ENCODE measurements around the gene CHST6.
"Not testable (repeated sequence)": the region's sequence is repeated elsewhere in the genome, so short reads cannot be mapped to it uniquely, and the experiment has no call there.

Gene CHST6

GRCh38 chr16:75452464-75453190 lies 42.6 kb downstream of the CHST6 start:
- in situ Hi-C loops (cut with MboI; ENCODE audit: low sequenced_read_pairs) = no loop called here

- in situ Hi-C loops (cut with MboI; ENCODE audit: low sequenced_read_pairs) = no loop called here
Measured at GRCh38 chr16:75446416-75446815, 48.8 kb downstream of the CHST6 start.

GRCh38 chr16:75445298-75445697 lies 49.9 kb downstream of the CHST6 start:
- in situ Hi-C loops (cut with MboI; ENCODE audit: low sequenced_read_pairs) = no loop called here

GRCh38 chr16:75443298-75443697 lies 51.9 kb downstream of the CHST6 start:
- in situ Hi-C loops (cut with MboI; ENCODE audit: low sequenced_read_pairs) = no loop called here

- in situ Hi-C loops (cut with MboI; ENCODE audit: low sequenced_read_pairs) = no loop called here
Measured at GRCh38 chr16:75433732-75434413, 61.4 kb downstream of the CHST6 start.

GRCh38 chr16:75432828-75433731 lies 62.2 kb downstream of the CHST6 start, which contains the start of gene CFDP1:
CFDP1 (minus strand) TSS chr16:75433503; CDS start chr16:75433352, 151 bp downstream.
- in situ Hi-C loops (cut with MboI; ENCODE audit: low sequenced_read_pairs) = no loop called here

- in situ Hi-C loops (cut with MboI; ENCODE audit: low sequenced_read_pairs) = no loop called here
Measured at GRCh38 chr16:75429621-75430403, 65.4 kb downstream of the CHST6 start.

GRCh38 chr16:75426524-75426923 lies 68.7 kb downstream of the CHST6 start:
- in situ Hi-C loops (cut with MboI; ENCODE audit: low sequenced_read_pairs) = not testable (repeated sequence)

- in situ Hi-C loops (cut with MboI; ENCODE audit: low sequenced_read_pairs) = not testable (repeated sequence)
Measured at GRCh38 chr16:75424105-75424762, 71.0 kb downstream of the CHST6 start.

- in situ Hi-C loops (cut with MboI; ENCODE audit: low sequenced_read_pairs) = no loop called here
Measured at GRCh38 chr16:75423723-75424104, 71.5 kb downstream of the CHST6 start.
